ENCODE measurements around the gene PHACTR3.

DNA sequence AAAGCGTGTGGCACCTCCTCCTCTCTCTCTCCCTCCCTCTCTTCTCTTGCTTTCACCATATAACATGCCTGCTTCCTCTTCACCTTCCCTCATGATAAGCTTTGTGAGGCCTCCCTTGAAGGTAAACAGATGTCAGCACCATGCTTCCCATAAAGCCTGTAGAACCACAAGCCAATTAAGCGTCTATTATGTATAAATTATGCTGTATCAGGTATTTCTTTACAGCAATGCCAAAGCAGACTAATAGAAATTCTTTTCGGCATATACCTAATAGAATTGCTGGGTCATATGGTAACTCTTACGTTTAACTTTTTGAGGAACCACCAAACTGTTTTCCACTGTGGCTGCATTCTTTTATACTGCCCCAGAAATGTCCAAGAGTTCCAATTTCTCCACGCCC, 254.1 kb downstream of the PHACTR3 start:
- TF ChIP-seq EZH2 (IDR thresholded peaks at IDR 0.05; ENCODE audit: low read length) (no peak), CTCF (optimal IDR thresholded peaks at IDR 0.05 in 1 of 3, IDR thresholded peaks at IDR 0.05 in 1 of 3, conservative IDR thresholded peaks at IDR 0.05 in 1 of 3; ENCODE audit: extremely low read depth in 1 of 3, insufficient read depth in 2 of 3, low read length in 3 of 3) (no peak)
